GM06990 (cell line): ENCODE results near the gene DISC1.
"Not testable (repeated sequence)": the region's sequence is repeated elsewhere in the genome, so short reads cannot be mapped to it uniquely, and the experiment has no call there.

Experiments used
- DNase-seq: peaks from one replicate; pipeline ENCODE4 v3.0.0-alpha.2; 2011; ENCODE audit not compliant: insufficient read length; ENCODE audit errors: extremely low read depth
- H3K27me3 ChIP-seq: replicated peaks from 2 replicates; pipeline ENCODE4 v1.6.0; 2011; ENCODE audit warnings: low read length; ENCODE audit not compliant: control insufficient read depth, insufficient read depth
- H3K36me3 ChIP-seq: 2 replicates; pipeline ENCODE4 v1.5.1; 2011; ENCODE audit warnings: low read length; ENCODE audit not compliant: control insufficient read depth, insufficient read depth
- H3K4me3 ChIP-seq: replicated peaks from 2 replicates; pipeline ENCODE4 v1.5.1; 2011; ENCODE audit warnings: low read depth, mild to moderate bottlenecking, control low read depth, low read length
- TF ChIP-seq, protein P1 (sequence below): IDR thresholded peaks from 2 replicates; pipeline ENCODE4 v1.5.1; 2011; ENCODE audit warnings: low read length, control low read depth, mild to moderate bottlenecking, inconsistent platforms; ENCODE audit not compliant: insufficient read depth, poor library complexity, severe bottlenecking

The DISC1 gene

DNA sequence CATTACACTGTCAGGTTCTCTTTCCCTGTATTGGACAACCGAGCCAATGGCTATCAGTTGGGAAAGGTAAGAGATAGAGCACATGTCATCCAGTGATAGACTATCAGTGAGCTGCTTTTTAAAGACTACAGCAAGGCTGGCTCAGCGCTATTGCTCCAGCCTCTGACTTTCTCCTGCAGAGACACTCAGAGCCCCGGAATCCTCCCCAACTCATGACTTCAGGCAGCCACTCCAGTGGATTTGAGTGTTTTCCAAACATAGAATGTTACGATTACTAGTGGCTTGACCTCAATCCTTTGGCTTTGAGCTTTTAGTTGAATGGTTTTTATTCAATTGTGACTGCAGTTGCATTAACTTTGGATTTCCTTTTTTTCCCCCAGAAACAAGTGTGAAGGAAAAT lies 331.9 kb downstream of the DISC1 start:
- Histone ChIP-seq H3K36me3 (no peaks in the 10 kb centered on the region), H3K27me3 (no peaks in the 10 kb centered on the region), H3K4me3 (no peak overlapping the region)
- DNase-seq, result no peak
- TF ChIP-seq, protein P1, sequence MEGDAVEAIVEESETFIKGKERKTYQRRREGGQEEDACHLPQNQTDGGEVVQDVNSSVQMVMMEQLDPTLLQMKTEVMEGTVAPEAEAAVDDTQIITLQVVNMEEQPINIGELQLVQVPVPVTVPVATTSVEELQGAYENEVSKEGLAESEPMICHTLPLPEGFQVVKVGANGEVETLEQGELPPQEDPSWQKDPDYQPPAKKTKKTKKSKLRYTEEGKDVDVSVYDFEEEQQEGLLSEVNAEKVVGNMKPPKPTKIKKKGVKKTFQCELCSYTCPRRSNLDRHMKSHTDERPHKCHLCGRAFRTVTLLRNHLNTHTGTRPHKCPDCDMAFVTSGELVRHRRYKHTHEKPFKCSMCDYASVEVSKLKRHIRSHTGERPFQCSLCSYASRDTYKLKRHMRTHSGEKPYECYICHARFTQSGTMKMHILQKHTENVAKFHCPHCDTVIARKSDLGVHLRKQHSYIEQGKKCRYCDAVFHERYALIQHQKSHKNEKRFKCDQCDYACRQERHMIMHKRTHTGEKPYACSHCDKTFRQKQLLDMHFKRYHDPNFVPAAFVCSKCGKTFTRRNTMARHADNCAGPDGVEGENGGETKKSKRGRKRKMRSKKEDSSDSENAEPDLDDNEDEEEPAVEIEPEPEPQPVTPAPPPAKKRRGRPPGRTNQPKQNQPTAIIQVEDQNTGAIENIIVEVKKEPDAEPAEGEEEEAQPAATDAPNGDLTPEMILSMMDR, result no peak

DNA sequence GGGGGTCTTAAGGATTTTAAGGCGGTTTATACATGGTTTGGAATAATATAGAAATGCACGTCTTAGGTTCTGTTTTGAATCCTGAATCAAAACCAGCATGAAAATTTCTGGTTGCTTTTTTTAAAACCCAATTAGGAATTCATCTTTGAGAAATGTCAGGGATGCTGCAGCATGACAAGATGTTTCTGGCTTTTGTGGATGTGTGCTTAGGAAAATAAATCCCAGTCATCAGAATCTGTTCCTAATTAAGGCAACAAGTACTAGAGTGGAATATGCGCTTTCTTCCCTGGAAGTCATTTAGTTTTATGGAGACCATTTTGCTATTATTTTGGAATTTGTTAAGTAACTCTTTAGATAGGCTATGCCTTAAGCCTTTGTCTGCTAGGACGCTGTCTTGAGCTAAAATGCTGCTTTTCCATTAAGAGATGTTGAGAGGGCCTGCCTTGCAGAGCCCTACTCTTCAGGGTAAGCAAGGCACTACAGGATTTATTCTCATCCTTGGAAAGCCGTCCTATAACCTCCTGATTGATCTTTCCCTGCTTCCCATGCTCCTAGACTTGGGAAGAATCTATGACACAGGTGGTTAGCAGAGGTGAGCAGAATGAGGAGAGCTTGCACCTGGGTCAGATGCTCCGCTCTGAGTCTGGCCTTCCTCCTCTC lies 332.8 kb downstream of the DISC1 start:
- TF ChIP-seq, protein P1, result no peak
- DNase-seq, result no peak
- H3K4me3 ChIP-seq, result no peak overlapping the region
- no peaks in the 10 kb centered on the region for H3K27me3 ChIP-seq
- H3K36me3 ChIP-seq, result no peaks in the 10 kb centered on the region

DNA sequence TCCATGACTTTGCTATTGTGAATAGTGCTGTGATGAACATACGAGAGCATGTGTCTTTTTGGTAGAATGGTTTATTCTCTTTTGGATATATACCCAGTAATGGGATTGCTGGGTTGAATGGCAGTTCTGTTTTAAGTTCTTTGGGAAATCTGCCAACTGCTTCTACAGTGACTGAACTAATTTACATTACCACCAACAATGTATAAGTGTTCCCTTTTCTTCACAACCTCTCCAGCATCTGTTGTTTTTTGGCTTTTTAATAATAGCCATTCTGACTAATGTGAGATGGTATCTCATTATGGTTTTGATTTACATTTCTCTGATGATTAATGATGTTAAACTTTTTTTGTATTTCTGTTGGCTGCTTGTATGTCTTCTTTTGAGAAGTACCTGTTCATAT lies 335.2 kb downstream of the DISC1 start:
- not testable (repeated sequence) for DNase-seq

DNA sequence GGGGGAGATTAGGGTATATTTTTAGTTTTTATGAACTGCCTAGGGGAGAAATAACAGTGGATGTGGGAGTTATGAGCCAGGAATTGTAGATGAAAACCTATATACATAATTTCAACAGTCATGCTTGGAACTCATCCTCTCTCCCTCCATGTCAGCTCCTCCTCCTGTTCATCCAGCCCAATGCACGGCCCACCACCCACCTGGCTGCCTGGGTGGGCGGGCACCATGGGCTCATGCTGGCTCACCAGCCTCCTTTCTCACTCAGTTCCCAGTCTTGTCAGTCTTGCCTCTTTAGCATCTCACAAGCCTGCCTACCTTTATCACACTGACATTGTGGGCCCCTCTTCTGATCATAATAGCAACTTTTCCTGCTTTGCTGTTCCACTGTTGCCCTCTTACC lies 336.0 kb downstream of the DISC1 start:
- no peak for DNase-seq
- no peaks in the 10 kb centered on the region for H3K27me3 ChIP-seq
- H3K4me3 ChIP-seq, result no peak overlapping the region
- no peaks in the 10 kb centered on the region for H3K36me3 ChIP-seq
- TF ChIP-seq, protein P1, result no peak

More for the DNA sequence above, 335.2 kb downstream of the DISC1 start:
- not testable (repeated sequence) for H3K4me3 ChIP-seq, H3K27me3 ChIP-seq, H3K36me3 ChIP-seq

DNA sequence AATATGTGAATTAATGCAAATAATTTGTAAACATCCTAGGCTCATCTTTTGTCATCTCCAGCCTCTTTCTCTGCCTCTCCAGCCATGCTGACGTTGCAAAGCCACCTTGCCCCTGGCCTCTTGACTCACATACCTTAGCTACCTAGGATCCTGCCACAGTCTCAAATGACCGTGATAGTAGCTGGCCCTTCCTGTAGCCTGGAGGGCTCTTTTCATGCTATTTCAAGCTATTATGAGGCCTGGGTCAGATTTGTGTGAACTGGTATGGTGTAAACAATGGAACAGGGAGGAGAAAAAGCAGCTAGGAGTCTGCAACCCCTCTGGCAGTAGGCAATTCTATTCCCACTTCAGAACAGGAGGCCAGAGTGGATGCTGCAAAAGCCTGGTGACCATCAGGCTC lies 337.7 kb downstream of the DISC1 start:
- Histone ChIP-seq H3K36me3 (no peaks in the 10 kb centered on the region), H3K4me3 (no peak overlapping the region), H3K27me3 (no peaks in the 10 kb centered on the region)
- TF ChIP-seq, protein P1, result no peak
- no peak for DNase-seq

DNA sequence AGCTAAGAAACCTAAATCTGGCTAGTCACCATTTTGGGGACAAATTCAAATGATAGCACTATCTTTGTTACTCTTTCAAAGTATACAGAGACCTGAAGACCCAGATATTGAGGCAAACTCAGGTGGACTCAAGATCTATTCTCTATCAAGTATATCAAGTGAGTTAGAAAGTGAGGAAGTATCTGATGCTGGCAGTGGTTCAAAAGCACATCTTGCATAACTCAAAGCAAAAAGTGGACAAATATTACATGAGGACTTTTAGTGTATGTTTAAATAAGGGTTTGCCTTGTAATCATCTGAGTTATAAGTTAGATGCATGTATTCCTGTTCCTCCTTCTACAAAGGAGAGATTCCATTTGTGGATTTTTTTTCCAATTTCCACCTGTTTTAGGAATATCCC lies 338.4 kb downstream of the DISC1 start:
- no peaks in the 10 kb centered on the region for H3K36me3 ChIP-seq
- no peak overlapping the region for H3K4me3 ChIP-seq
- no peak for DNase-seq
- TF ChIP-seq, protein P1, result no peak
- no peaks in the 10 kb centered on the region for H3K27me3 ChIP-seq
